ENCODE results near the gene CENPE. TPM values are rescaled to one million over a fixed set of nuclear protein-coding genes. Genes with fewer than 3 reads are reported as not detected.

Gene CENPE
- total RNA-seq, 1 experiment from 2014 or later: 38.1 TPM

DNA sequence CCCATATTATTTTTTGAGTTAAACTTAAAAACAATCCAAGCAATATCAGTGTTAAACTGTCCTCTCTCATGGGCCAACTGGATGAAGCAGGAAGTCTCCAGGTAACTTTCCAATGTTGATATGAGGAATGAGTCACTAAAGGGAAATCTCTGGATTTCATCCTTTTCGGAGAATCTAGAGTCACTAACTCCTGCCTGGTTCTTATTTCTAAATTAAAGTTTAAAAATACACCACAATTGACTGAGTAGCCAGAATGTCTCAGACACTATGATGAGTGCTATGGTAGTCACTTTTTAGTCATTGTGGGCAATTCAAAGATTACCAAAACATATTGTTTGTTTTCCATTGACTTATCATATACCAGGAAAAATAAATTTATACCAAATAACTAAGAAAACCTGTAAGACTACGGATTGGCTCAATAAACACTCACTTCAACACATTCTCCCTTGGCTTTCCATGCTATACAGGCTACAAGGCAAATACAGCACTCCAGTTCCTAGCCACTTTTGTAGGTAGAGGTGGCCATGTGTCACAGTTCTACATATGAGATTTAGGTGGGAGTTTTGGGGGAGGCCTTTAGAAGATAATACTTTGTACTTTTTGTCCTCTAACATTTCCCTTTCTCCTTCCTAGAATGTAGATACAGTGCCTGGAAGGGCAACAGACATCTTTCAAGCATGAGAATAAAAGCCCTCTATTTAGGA lies 130.1 kb downstream of the CENPE start:
- Histone ChIP-seq H3K4me2 (ENCODE audit: insufficient read depth, insufficient read length, low read length) (no peak overlapping the region), H2AK5ac (ENCODE audit: insufficient read length, low read length) (no peak overlapping the region), H3K79me1 (ENCODE audit: insufficient read depth, low read depth, low read length, poor library complexity, severe bottlenecking) (no peaks in the 10 kb centered on the region), H3K18ac (ENCODE audit: insufficient read length, low read depth, low read length) (no peak overlapping the region), H2BK5ac (ENCODE audit: insufficient read length, low read length) (no peak overlapping the region), H3K27ac (ENCODE audit: insufficient read length, low read depth, low read length) (no peak overlapping the region), H2BK15ac (ENCODE audit: low read depth, low read length) (no peak overlapping the region), H2BK120ac (ENCODE audit: low read depth, low read length, poor library complexity, severe bottlenecking) (no peak overlapping the region), H3K56ac (ENCODE audit: insufficient read length, low read depth, low read length) (no peak overlapping the region), H3T11ph (ENCODE audit: low read length) (no peak overlapping the region), H3K9ac (ENCODE audit: extremely low read depth, insufficient read length, low read length) (no peak overlapping the region), H4K20me1 (ENCODE audit: control insufficient read depth, insufficient read depth, insufficient read length) (no peaks in the 10 kb centered on the region), H2BK12ac (ENCODE audit: insufficient read length, low read depth, low read length) (no peak overlapping the region), H3K14ac (ENCODE audit: insufficient read depth, low read length) (no peak overlapping the region), H3K4ac (ENCODE audit: low read depth, low read length) (no peak overlapping the region), H2AFZ (ENCODE audit: low read length) (no peak overlapping the region), H4K91ac (ENCODE audit: insufficient read length, low read depth, low read length) (no peak overlapping the region), H3K27me3 (ENCODE audit: insufficient read depth, low read length) (no peaks in the 10 kb centered on the region), H3K9me3 (ENCODE audit: control insufficient read depth, low read depth, low read length) (no peaks in the 10 kb centered on the region), H3K23ac (ENCODE audit: insufficient read length, low read depth, low read length) (no peak overlapping the region), H4K8ac (replicated peaks; ENCODE audit: insufficient read length, low read depth, low read length) (no peak overlapping the region), H3K23me2 (ENCODE audit: insufficient read length, low read depth, low read length, poor library complexity, severe bottlenecking) (no peaks in the 10 kb centered on the region), H2BK20ac (ENCODE audit: low read depth, low read length, poor library complexity, severe bottlenecking) (no peak overlapping the region), H4K5ac (ENCODE audit: insufficient read length, low read depth, low read length) (no peak overlapping the region), H3K4me1 (ENCODE audit: insufficient read depth, low read length) (no peaks in the 10 kb centered on the region), H3K79me2 (ENCODE audit: insufficient read depth, low read length) (no peaks in the 10 kb centered on the region)
- Mint-ChIP-seq H3K36me3 (ENCODE audit: insufficient read depth in 1 of 3, low read depth in 3 of 3) (no peaks in the 10 kb centered on the region), H3K27me3 (ENCODE audit: low read depth) (no peaks in the 10 kb centered on the region), H3K4me1 (peaks cover 8 to 10% of the 10 kb centered on the region in 2 experiments), H3K4me3 (no peak overlapping the region), H3K27ac (no peak overlapping the region), H3K9me3 (no peaks in the 10 kb centered on the region)
- no CpG with 5 or more reads among the region's 2 CpGs for WGBS (ENCODE audit: extremely low coverage, insufficient read length, low lambda C conversion rate)
- no peak for DNase-seq
- TF ChIP-seq, protein P1, sequence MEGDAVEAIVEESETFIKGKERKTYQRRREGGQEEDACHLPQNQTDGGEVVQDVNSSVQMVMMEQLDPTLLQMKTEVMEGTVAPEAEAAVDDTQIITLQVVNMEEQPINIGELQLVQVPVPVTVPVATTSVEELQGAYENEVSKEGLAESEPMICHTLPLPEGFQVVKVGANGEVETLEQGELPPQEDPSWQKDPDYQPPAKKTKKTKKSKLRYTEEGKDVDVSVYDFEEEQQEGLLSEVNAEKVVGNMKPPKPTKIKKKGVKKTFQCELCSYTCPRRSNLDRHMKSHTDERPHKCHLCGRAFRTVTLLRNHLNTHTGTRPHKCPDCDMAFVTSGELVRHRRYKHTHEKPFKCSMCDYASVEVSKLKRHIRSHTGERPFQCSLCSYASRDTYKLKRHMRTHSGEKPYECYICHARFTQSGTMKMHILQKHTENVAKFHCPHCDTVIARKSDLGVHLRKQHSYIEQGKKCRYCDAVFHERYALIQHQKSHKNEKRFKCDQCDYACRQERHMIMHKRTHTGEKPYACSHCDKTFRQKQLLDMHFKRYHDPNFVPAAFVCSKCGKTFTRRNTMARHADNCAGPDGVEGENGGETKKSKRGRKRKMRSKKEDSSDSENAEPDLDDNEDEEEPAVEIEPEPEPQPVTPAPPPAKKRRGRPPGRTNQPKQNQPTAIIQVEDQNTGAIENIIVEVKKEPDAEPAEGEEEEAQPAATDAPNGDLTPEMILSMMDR (conservative IDR thresholded peaks at IDR 0.05): no peak

Data from H9 (cell line).